Measurements from ENCODE around the gene COL6A6. TPM values are rescaled to one million over a fixed set of nuclear protein-coding genes. Genes with fewer than 3 reads are reported as not detected.

Gene COL6A6
- total RNA-seq, 6 experiments from 2014 or later = 0.11 to 0.93 (median 0.12) TPM; not detected in 1

- TF ChIP-seq POLR2A (IDR thresholded peaks at IDR 0.05) (no peak), CTCF (IDR thresholded peaks at IDR 0.05) (no peak)
- DNase-seq (no peak), ATAC-seq (no peak)
- no peak overlapping the region for H3K4me3 ChIP-seq
- no peak overlapping the region for H3K27ac ChIP-seq
- no peaks in the 10 kb centered on the region for H3K4me1 ChIP-seq
- no peaks in the 10 kb centered on the region for H3K36me3 ChIP-seq
- WGBS (ENCODE audit: insufficient coverage, low coverage, low lambda C conversion rate, missing lambda C conversion rate) = 85% methylated on average over 1 of the region's 1 CpG
- intact Hi-C loops (cut with DNase I) = no loop called here
- H3K9me3 ChIP-seq = no peaks in the 10 kb centered on the region
- H3K27me3 ChIP-seq = no peaks in the 10 kb centered on the region
Measured at GRCh38 chr3:130490241-130490640, 26.7 kb upstream of the COL6A6 start.

- ATAC-seq = no peak
- TF ChIP-seq CTCF (IDR thresholded peaks at IDR 0.05) (no peak), POLR2A (IDR thresholded peaks at IDR 0.05) (no peak)
Measured at GRCh38 chr3:130491431-130491830, 25.5 kb upstream of the COL6A6 start.

GRCh38 chr3:130504701-130505100 lies 12.3 kb upstream of the COL6A6 start:
- Histone ChIP-seq H3K36me3 (no peaks in the 10 kb centered on the region), H3K9me3 (no peaks in the 10 kb centered on the region), H3K27me3 (no peaks in the 10 kb centered on the region), H3K4me1 (no peaks in the 10 kb centered on the region), H3K4me3 (no peak overlapping the region), H3K27ac (no peak overlapping the region)
- intact Hi-C loops (cut with DNase I) = no loop called here
- DNase-seq = no peak
- no peak for ATAC-seq
- TF ChIP-seq CTCF (IDR thresholded peaks at IDR 0.05) (no peak), POLR2A (IDR thresholded peaks at IDR 0.05) (no peak)
- WGBS (ENCODE audit: insufficient coverage, low coverage, low lambda C conversion rate, missing lambda C conversion rate) = 58% methylated on average over 2 of the region's 2 CpGs

More at GRCh38 chr3:130491431-130491830, 25.5 kb upstream of the COL6A6 start:
- Histone ChIP-seq H3K27ac (no peak overlapping the region), H3K4me1 (no peaks in the 10 kb centered on the region), H3K27me3 (no peaks in the 10 kb centered on the region), H3K36me3 (no peaks in the 10 kb centered on the region), H3K9me3 (no peaks in the 10 kb centered on the region), H3K4me3 (no peak overlapping the region)
- DNase-seq = no peak
- 46% methylated on average over 5 of the region's 6 CpGs for WGBS (ENCODE audit: insufficient coverage, low coverage, low lambda C conversion rate, missing lambda C conversion rate)
- intact Hi-C loops (cut with DNase I) = no loop called here

GRCh38 chr3:130506031-130506430 lies 10.9 kb upstream of the COL6A6 start:
- no peaks in the 10 kb centered on the region for H3K36me3 ChIP-seq
- intact Hi-C loops (cut with DNase I) = no loop called here
- no peaks in the 10 kb centered on the region for H3K27me3 ChIP-seq
- H3K4me1 ChIP-seq = no peaks in the 10 kb centered on the region
- TF ChIP-seq POLR2A (IDR thresholded peaks at IDR 0.05) = no peak
- TF ChIP-seq CTCF (IDR thresholded peaks at IDR 0.05) = no peak
- DNase-seq = no peak
- 46% methylated on average over 3 of the region's 3 CpGs for WGBS (ENCODE audit: insufficient coverage, low coverage, low lambda C conversion rate, missing lambda C conversion rate)
- no peaks in the 10 kb centered on the region for H3K9me3 ChIP-seq
- no peak for ATAC-seq
- no peak overlapping the region for H3K4me3 ChIP-seq
- no peak overlapping the region for H3K27ac ChIP-seq

- Histone ChIP-seq H3K36me3 (no peaks in the 10 kb centered on the region), H3K27ac (no peak overlapping the region), H3K9me3 (no peaks in the 10 kb centered on the region), H3K4me1 (no peaks in the 10 kb centered on the region), H3K27me3 (no peaks in the 10 kb centered on the region), H3K4me3 (no peak overlapping the region)
- ATAC-seq (no peak), DNase-seq (no peak)
- 57% methylated on average over 2 of the region's 2 CpGs for WGBS (ENCODE audit: insufficient coverage, low coverage, low lambda C conversion rate, missing lambda C conversion rate)
- no peak for TF ChIP-seq CTCF (IDR thresholded peaks at IDR 0.05)
- no peak for TF ChIP-seq POLR2A (IDR thresholded peaks at IDR 0.05)
- intact Hi-C loops (cut with DNase I) = no loop called here
Measured at GRCh38 chr3:130507746-130508145, 9.2 kb upstream of the COL6A6 start.
